GM19328 (cell line): ENCODE measurements around the gene RBCK1.

Source experiments
- ATAC-seq: cut with Tn5 transposase; IDR thresholded peaks from one replicate; pipeline ENCODE4 v1.9.1; 2021; ENCODE audit warnings: mild to moderate bottlenecking, moderate library complexity; ENCODE audit not compliant: unreplicated experiment

The RBCK1 gene

GRCh38 chr20:397432-398237, 10.5 kb upstream of the RBCK1 start:
- no peak for ATAC-seq

GRCh38 chr20:399182-399707, 8.9 kb upstream of the RBCK1 start:
- no peak for ATAC-seq

- ATAC-seq = no peak
Observed at GRCh38 chr20:400128-400453, 8.0 kb upstream of the RBCK1 start.

- ATAC-seq = no peak
Observed at GRCh38 chr20:400454-401275, 7.4 kb upstream of the RBCK1 start.

GRCh38 chr20:401682-402495, 6.2 kb upstream of the RBCK1 start:
- no peak for ATAC-seq

- ATAC-seq = no peak
Observed at GRCh38 chr20:402496-402885, 5.6 kb upstream of the RBCK1 start.

GRCh38 chr20:402898-403581, 5.1 kb upstream of the RBCK1 start:
- ATAC-seq = no peak

GRCh38 chr20:403582-403957, 4.5 kb upstream of the RBCK1 start:
- ATAC-seq = no peak

GRCh38 chr20:404088-404487, 4.0 kb upstream of the RBCK1 start:
- no peak for ATAC-seq

- no peak for ATAC-seq
Observed at GRCh38 chr20:406200-407132, 1.6 kb upstream of the RBCK1 start.

- peak; percentile 63 for ATAC-seq
Observed at GRCh38 chr20:407133-407952, 756 bp upstream of the RBCK1 start.

- no peak for ATAC-seq
Observed at GRCh38 chr20:408843-409696, 971 bp downstream of the RBCK1 start.

- ATAC-seq = no peak
Observed at GRCh38 chr20:409697-410559, 1.8 kb downstream of the RBCK1 start.

GRCh38 chr20:412081-412480, 4.0 kb downstream of the RBCK1 start:
- no peak for ATAC-seq

GRCh38 chr20:414161-414560, 6.1 kb downstream of the RBCK1 start:
- ATAC-seq = no peak

GRCh38 chr20:415820-416322, 7.8 kb downstream of the RBCK1 start:
- ATAC-seq = no peak
